GM10266 (cell line): ENCODE measurements around the gene NRXN3.

Experiments
- DNase-seq: peaks from one replicate; pipeline ENCODE4 v3.0.0; 2012; ENCODE audit errors: extremely low spot score
- CTCF ChIP-seq: IDR thresholded peaks from 2 replicates; pipeline ENCODE4 v1.5.1; 2012; ENCODE audit warnings: mild to moderate bottlenecking, low read depth; ENCODE audit not compliant: control insufficient read depth, insufficient read depth; ENCODE audit errors: missing control alignments

NRXN3 gene

GRCh38 chr14:79306546-79306945, 1136.4 kb downstream of the NRXN3 start:
- DNase-seq, result no peak
- no peak for TF ChIP-seq CTCF

GRCh38 chr14:79318371-79318770, 1148.2 kb downstream of the NRXN3 start:
- no peak for DNase-seq
- TF ChIP-seq CTCF, result no peak

- DNase-seq, result no peak
- no peak for TF ChIP-seq CTCF
Measured at GRCh38 chr14:79320561-79320960, 1150.4 kb downstream of the NRXN3 start.

GRCh38 chr14:79321070-79321469, 1150.9 kb downstream of the NRXN3 start:
- no peak for DNase-seq
- no peak for TF ChIP-seq CTCF

- TF ChIP-seq CTCF, result no peak
- no peak for DNase-seq
Measured at GRCh38 chr14:79325071-79325470, 1154.9 kb downstream of the NRXN3 start.

- DNase-seq, result no peak
- TF ChIP-seq CTCF, result no peak
Measured at GRCh38 chr14:79325557-79325956, 1155.4 kb downstream of the NRXN3 start.

- no peak for DNase-seq
- TF ChIP-seq CTCF, result no peak
Measured at GRCh38 chr14:79328863-79329262, 1158.7 kb downstream of the NRXN3 start.
